ENCODE measurements around the gene FCAMR. TPM values are rescaled to one million over a fixed set of nuclear protein-coding genes. Genes with fewer than 3 reads are reported as not detected.

FCAMR gene
- total and polyA plus RNA-seq, 2 of the 4 experiments (the other 2 are of a cell fraction) = not detected

GRCh38 chr1:206944703-206945102 is 25.6 kb downstream of the FCAMR start:
- Histone ChIP-seq H3K27me3 (ENCODE audit: control insufficient read depth, insufficient read depth, low read length) (peaks cover 64% of the 10 kb centered on the region), H3K4me3 (ENCODE audit: insufficient read depth, low read depth, low read length) (no peak overlapping the region), H4K20me1 (ENCODE audit: insufficient read depth, low read length) (no peaks in the 10 kb centered on the region), H2BK20ac (ENCODE audit: low read depth, low read length) (no peak overlapping the region), H3K23ac (ENCODE audit: low read depth, low read length) (no peak overlapping the region), H4K8ac (ENCODE audit: low read depth in 2 of 2, low read length in 2 of 2) (no peak overlapping the region), H3K79me1 (ENCODE audit: low read depth in 1 of 2, low read length in 2 of 2) (no peaks in the 10 kb centered on the region), H2AFZ (replicated peaks; ENCODE audit: low read length, poor library complexity) (no peak overlapping the region), H3K9ac (ENCODE audit: low read depth, low read length) (no peak overlapping the region), H4K5ac (ENCODE audit: low read depth, low read length) (no peak overlapping the region), H3K4me1 (ENCODE audit: control insufficient read depth, insufficient read depth, low read length) (no peaks in the 10 kb centered on the region), H2AK9ac (replicated peaks; ENCODE audit: low read depth, low read length, poor library complexity) (no peak overlapping the region), H3K14ac (replicated peaks; ENCODE audit: low read depth, low read length) (no peak overlapping the region), H2BK5ac (ENCODE audit: low read depth, low read length, poor library complexity, severe bottlenecking) (no peak overlapping the region), H3K9me1 (ENCODE audit: insufficient read depth, low read length) (no peaks in the 10 kb centered on the region), H3K56ac (ENCODE audit: extremely low read depth, insufficient read depth, low read length) (no peak overlapping the region), H3K18ac (ENCODE audit: low read depth, low read length) (no peak overlapping the region), H3K27ac (ENCODE audit: insufficient read depth, low read length) (no peak overlapping the region), H2AK5ac (ENCODE audit: low read depth, low read length) (no peak overlapping the region), H3K4ac (ENCODE audit: low read depth, low read length) (no peak overlapping the region), H2BK15ac (ENCODE audit: low read depth, low read length) (no peak overlapping the region), H3K36me3 (ENCODE audit: control insufficient read depth, insufficient read depth, low read length) (no peaks in the 10 kb centered on the region), H4K91ac (ENCODE audit: insufficient read depth, low read depth, low read length) (no peak overlapping the region), H2BK120ac (ENCODE audit: low read depth, low read length) (no peak overlapping the region), H3K4me2 (ENCODE audit: low read depth, low read length) (no peak overlapping the region), H3K9me3 (ENCODE audit: control insufficient read depth, insufficient read depth, low read length) (peaks cover under 1% of the 10 kb centered on the region)
- in situ Hi-C loops (cut with MboI; ENCODE audit: low sequenced_read_pairs) (no loop called here), dilution Hi-C loops (cut with HindIII; ENCODE audit: low sequenced_read_pairs, unreplicated experiment) (no loop called here), intact Hi-C loops (cut with micrococcal nuclease) (no loop called here)
- WGBS, 2 experiments (ENCODE audit: extremely low coverage in 2 of 2, insufficient read length in 1 of 2) = no CpG with 5 or more reads among the region's 5 CpGs
- no TSS peak for BruUV-seq (replicated peaks)
- DNase-seq = no peak
- TF ChIP-seq MAFK (IDR thresholded peaks at IDR 0.05; ENCODE audit: low read depth, low read length) (no peak), NFE2L2 (IDR thresholded peaks at IDR 0.05; ENCODE audit: low read depth, low read length) (no peak), CTCF (conservative IDR thresholded peaks at IDR 0.05; ENCODE audit: low read depth, low read length) (no peak), MAZ (IDR thresholded peaks at IDR 0.05; ENCODE audit: borderline replicate concordance, low read depth, low read length) (no peak), RFX5 (IDR thresholded peaks at IDR 0.05; ENCODE audit: low read depth, low read length) (no peak)
- CTCF ChIA-PET = no interaction called here
- ATAC-seq (ENCODE audit: low read depth) = no peak
- POLR2A ChIA-PET (ENCODE audit: unreplicated experiment) = no interaction called here

Measured in IMR-90 (cell line).